A673 (cell line): ENCODE data around the gene CBLL1. TPM values are rescaled to one million over a fixed set of nuclear protein-coding genes. Genes with fewer than 3 reads are reported as not detected.

ENCODE experiments used
- BruUV-seq: library from RNA; stranded (reverse); fragments of 400-500 nt; replicated peaks from 2 replicates; lab custom pipeline; 2021; lab: Mats Ljungman, UMichigan
- CTCF ChIA-PET: fragments of 300-600 bp; sonication (Branson Sonifier 250); formaldehyde crosslinking; loops from one replicate; lab custom pipeline; 2022; ENCODE audit warnings: antibody characterized with exemption; lab: Charles Lee
- POLR2A ChIA-PET: fragments of 300-600 bp; sonication (Branson Sonifier 250); formaldehyde crosslinking; loops from one replicate; lab custom pipeline; 2022; ENCODE audit warnings: antibody characterized with exemption; ENCODE audit not compliant: low non-redundant PET; lab: Charles Lee
- DNase-seq: peaks from one replicate; pipeline ENCODE4 v3.0.0-alpha.2; 2015; ENCODE audit warnings: low spot score
- H3K27ac ChIP-seq: fragments of 200-600 bp; sonication (generic); 2 replicates; pipeline ENCODE4 v1.5.1; 2016; ENCODE audit warnings: mixed run types, low read depth, mild to moderate bottlenecking, mixed read lengths, antibody characterized with exemption, low read length; ENCODE audit not compliant: poor library complexity, severe bottlenecking
- H3K27me3 ChIP-seq: fragments of 200-600 bp; sonication (generic); replicated peaks from 2 replicates; pipeline ENCODE4 v1.6.1; 2017; ENCODE audit warnings: mixed run types, low read depth, mild to moderate bottlenecking, mixed read lengths, antibody characterized with exemption, low read length; ENCODE audit not compliant: insufficient read depth, poor library complexity
- H3K36me3 ChIP-seq: fragments of 200-600 bp; sonication (generic); 2 replicates; pipeline ENCODE4 v1.6.1; 2016; ENCODE audit warnings: mixed run types, mild to moderate bottlenecking, mixed read lengths, antibody characterized with exemption, low read length; ENCODE audit not compliant: insufficient read depth, poor library complexity, severe bottlenecking
- H3K4me1 ChIP-seq: fragments of 200-600 bp; sonication (generic); 2 replicates; pipeline ENCODE4 v1.6.1; 2017; ENCODE audit warnings: mixed run types, mild to moderate bottlenecking, mixed read lengths, antibody characterized with exemption, low read length; ENCODE audit not compliant: insufficient read depth, poor library complexity, severe bottlenecking
- H3K4me3 ChIP-seq: fragments of 200-600 bp; sonication (generic); 2 replicates; pipeline ENCODE4 v1.5.1; 2016; ENCODE audit warnings: low read depth, mixed run types, mild to moderate bottlenecking, mixed read lengths, low read length; ENCODE audit not compliant: poor library complexity, severe bottlenecking
- H3K9me3 ChIP-seq: fragments of 200-600 bp; sonication (generic); 2 replicates; pipeline ENCODE4 v1.6.1; 2016; ENCODE audit warnings: mixed run types, low read depth, mild to moderate bottlenecking, mixed read lengths, antibody characterized with exemption, low read length; ENCODE audit not compliant: poor library complexity, severe bottlenecking
- CTCF ChIP-seq: fragments of 300-800, 200-600 bp; sonication (generic); conservative IDR thresholded peaks from 2 replicates; pipeline ENCODE4 v1.5.1; 2017; ENCODE audit warnings: low read depth, mild to moderate bottlenecking, antibody characterized with exemption, low read length, moderate library complexity, mixed read lengths
- EZH2 ChIP-seq: fragments of 200-600 bp; sonication (generic); IDR thresholded peaks from 2 replicates; pipeline ENCODE4 v1.6.1; 2017; ENCODE audit warnings: borderline replicate concordance, low read depth, mild to moderate bottlenecking, mixed read lengths, antibody characterized with exemption, low read length; ENCODE audit not compliant: poor library complexity, severe bottlenecking
- intact Hi-C: fragments of 100-400 bp; cut with micrococcal nuclease; formaldehyde crosslinking; loops from one replicate; pipeline ENCODE4 v1.10.0; 2022; ENCODE audit not compliant: unreplicated experiment
- total RNA-seq: library from RNA; stranded (reverse); gene quantifications from 2 replicates; pipeline ENCODE4 v1.2.3, GENCODE V29; 2021

Gene CBLL1
- total RNA-seq, 1 experiment from 2014 or later = 37.9 TPM

- Histone ChIP-seq H3K27me3 (no peaks in the 10 kb centered on the region), H3K9me3 (no peaks in the 10 kb centered on the region), H3K27ac (no peak overlapping the region), H3K36me3 (no peaks in the 10 kb centered on the region), H3K4me3 (no peak overlapping the region), H3K4me1 (no peaks in the 10 kb centered on the region)
- no peak for TF ChIP-seq EZH2
- no peak for TF ChIP-seq CTCF
- BruUV-seq = no TSS peak
- POLR2A ChIA-PET = no interaction called here
- no peak for DNase-seq
- CTCF ChIA-PET = interaction anchor here (0.6 kb wide), 1 partner anchor 64 kb away, joined by 4 read pairs; no protein-coding TSS in a partner anchor
- intact Hi-C loops = no loop called here
Measured at GRCh38 chr7:107810626-107811025, 66.7 kb downstream of the CBLL1 start.

Other genes starting within 250 kb of the CBLL1 start
- 32.2 and 34.1 TPM in 2 replicates for gene COG5, start 180.2 kb upstream of the CBLL1 start, total RNA-seq
- 12.6 and 14.4 TPM in 2 replicates for gene DUS4L, start 180.2 kb upstream of the CBLL1 start, total RNA-seq
- 30.3 and 32.0 TPM in 2 replicates for gene BCAP29, start 163.9 kb upstream of the CBLL1 start, total RNA-seq
- 0.33 TPM in 1 of 2 replicates, not detected in the other for gene SLC26A4, start 83.3 kb upstream of the CBLL1 start, total RNA-seq
- gene SLC26A3, start 59.1 kb downstream of the CBLL1 start, total RNA-seq = not detected in 2 replicates
- gene DLD, start 147.0 kb downstream of the CBLL1 start, total RNA-seq = 121 and 124 TPM in 2 replicates